A549 (cell line): ENCODE results near the gene GPS1. TPM values are rescaled to one million over a fixed set of nuclear protein-coding genes. Genes with fewer than 3 reads are reported as not detected.

Experiments used
- ATAC-seq, 2 experiments: fragments of 200-7000 bp in 1 of 2; fragments of >200 bp in 1 of 2; cut with Nextera tagmentation in 1 of 2; cut with Tn5 transposase in 1 of 2; 3 replicates each; pipeline versions ENCODE4 v1.8.0 to v1.9.1; 2018 to 2020; ENCODE audit warnings: mild to moderate bottlenecking in 1 of 2, moderate library complexity in 1 of 2
- CTCF ChIA-PET: fragments of 300-600 bp; sonication (Branson Sonifier 250); formaldehyde crosslinking; extraction: SDS; loops from one replicate; lab custom pipeline; 2021; ENCODE audit warnings: antibody characterized with exemption, inconsistent platforms; lab: Yijun Ruan, JAX
- POLR2A ChIA-PET: fragments of 350-600 bp; formaldehyde crosslinking; extraction: SDS; loops from one replicate; lab custom pipeline; 2021; ENCODE audit warnings: antibody characterized with exemption, inconsistent platforms; lab: Yijun Ruan, JAX
- DNase-seq, 2 experiments: peaks; one replicate each; pipeline versions ENCODE4 v3.0.0 to v3.0.0-alpha.2; 2011 to 2016; ENCODE audit warnings: low read depth in 1 of 2, low spot score in 1 of 2
- FAIRE-seq: peaks from 2 replicates; lab custom pipeline; 2011; peaks lifted over from hg19 to GRCh38; lab: Jason Lieb, UNC
- H3K27ac ChIP-seq, 2 experiments: fragments of >200 bp; sonication (Bioruptor Twin); formaldehyde crosslinking; 3 replicates each; pipeline ENCODE4 v1.5.1; 2016 to 2017
- H3K4me1 ChIP-seq: fragments of >200 bp; sonication (Bioruptor Twin); formaldehyde crosslinking; 3 replicates; pipeline ENCODE4 v1.6.1; 2016
- H3K4me2 ChIP-seq: fragments of >200 bp; sonication (Bioruptor Twin); formaldehyde crosslinking; 3 replicates; pipeline ENCODE4 v1.6.1; 2016
- H3K4me3 ChIP-seq: fragments of >200 bp; sonication (Bioruptor Twin); formaldehyde crosslinking; 3 replicates; pipeline ENCODE4 v1.5.1; 2016
- H3K9me3 ChIP-seq: fragments of >200 bp; sonication (Bioruptor Twin); formaldehyde crosslinking; 3 replicates; pipeline ENCODE4 v1.6.1; 2016
- BHLHE40 ChIP-seq: IDR thresholded peaks from 2 replicates; pipeline ENCODE4 v1.6.1; 2012; ENCODE audit warnings: low read depth, low read length, inconsistent platforms
- CBX2 ChIP-seq: fragments of 200-600 bp; sonication (generic); IDR thresholded peaks from 2 replicates; pipeline ENCODE4 v1.6.1; 2016; ENCODE audit warnings: low read depth, mild to moderate bottlenecking, borderline replicate concordance
- CBX8 ChIP-seq: fragments of 200-600 bp; sonication (generic); IDR thresholded peaks from 2 replicates; pipeline ENCODE4 v1.6.1; 2016
- EHF ChIP-seq: fragments of 250-450 bp; sonication (Bioruptor Pico); IDR thresholded peaks from 2 replicates; pipeline ENCODE4 v1.5.0; 2020; ENCODE audit warnings: mild to moderate bottlenecking
- ESRRA ChIP-seq: fragments of 150-350 bp; IDR thresholded peaks from 2 replicates; pipeline ENCODE4 v1.6.1; 2014; ENCODE audit warnings: mild to moderate bottlenecking, low read length, borderline replicate concordance
- GATA3 ChIP-seq: IDR thresholded peaks from 2 replicates; pipeline ENCODE4 v1.6.1; 2012; ENCODE audit warnings: borderline replicate concordance
- JUNB ChIP-seq: fragments of >200 bp; sonication (Bioruptor Twin); formaldehyde crosslinking; IDR thresholded peaks from 2 replicates; pipeline ENCODE4 v1.6.1; 2016
- NFE2L2 ChIP-seq: fragments of 150-350 bp; conservative IDR thresholded peaks from 2 replicates; pipeline ENCODE4 v1.6.1; 2014; ENCODE audit warnings: low read length
- RARB ChIP-seq: fragments of 250-450 bp; sonication (Bioruptor Pico); IDR thresholded peaks from 2 replicates; pipeline ENCODE4 v1.8.0; 2021; ENCODE audit warnings: mild to moderate bottlenecking, moderate library complexity
- RNF2 ChIP-seq: fragments of 200-600 bp; sonication (generic); IDR thresholded peaks from 2 replicates; pipeline ENCODE4 v1.6.1; 2016; ENCODE audit warnings: low read depth, mild to moderate bottlenecking, antibody characterized with exemption, moderate library complexity, borderline replicate concordance
- SMC3 ChIP-seq: fragments of >200 bp; sonication (Bioruptor Twin); formaldehyde crosslinking; IDR thresholded peaks from 3 replicates; pipeline ENCODE4 v1.6.1; 2018; ENCODE audit warnings: inconsistent platforms
- TP53 ChIP-seq: fragments of 250-450 bp; sonication (Bioruptor Pico); IDR thresholded peaks from 2 replicates; pipeline ENCODE4 v1.5.0; 2021; ENCODE audit warnings: mild to moderate bottlenecking, moderate library complexity
- WGBS: methylation state at CpG from one replicate; pipeline ENCODE4 v1.1.6; 2017; ENCODE audit errors: missing lambda C conversion rate; 5-methylcytosine and 5-hydroxymethylcytosine counted together
- polyA plus RNA-seq, 4 experiments: library from polyadenylated mRNA; depleted of rRNA in 3 of 4; stranded (reverse); fragments of >200 nt; fragmentation: RNase III in 1 of 4; extraction: RNeasy Plus Mini Kit Qiagen cat#74134 plus additional on column Dnase treatment in 1 of 4; gene quantifications; 2 replicates in 3 of 4; 3 replicates in 1 of 4; pipeline ENCODE4 v1.2.3, GENCODE V29; 2011 to 2017
- TF ChIP-seq, protein P1 (sequence below): IDR thresholded peaks from 2 replicates; pipeline ENCODE4 v1.6.1; 2012; ENCODE audit warnings: low read depth, borderline replicate concordance
- TF ChIP-seq, protein P2 (sequence below): fragments of 200-600 bp; sonication (generic); IDR thresholded peaks from 2 replicates; pipeline ENCODE4 v1.6.1; 2016; ENCODE audit warnings: antibody characterized with exemption, mild to moderate bottlenecking, moderate library complexity
- TF ChIP-seq, protein P3 (sequence below): IDR thresholded peaks from 2 replicates; pipeline ENCODE4 v1.6.1; 2012
- TF ChIP-seq, protein P4 (sequence below): fragments of >200 bp; sonication (Bioruptor Twin); formaldehyde crosslinking; IDR thresholded peaks from 3 replicates; pipeline ENCODE4 v1.6.1; 2016
- TF ChIP-seq, protein P5 (sequence below): fragments of 250-450 bp; sonication (Bioruptor Pico); IDR thresholded peaks from 2 replicates; pipeline ENCODE4 v1.5.0; 2021; ENCODE audit warnings: mild to moderate bottlenecking, moderate library complexity, borderline replicate concordance

GPS1 gene
- polyA plus RNA-seq, 2 of the 4 experiments (the other 2 are of a cell fraction): 89.4 to 126 TPM

DNA sequence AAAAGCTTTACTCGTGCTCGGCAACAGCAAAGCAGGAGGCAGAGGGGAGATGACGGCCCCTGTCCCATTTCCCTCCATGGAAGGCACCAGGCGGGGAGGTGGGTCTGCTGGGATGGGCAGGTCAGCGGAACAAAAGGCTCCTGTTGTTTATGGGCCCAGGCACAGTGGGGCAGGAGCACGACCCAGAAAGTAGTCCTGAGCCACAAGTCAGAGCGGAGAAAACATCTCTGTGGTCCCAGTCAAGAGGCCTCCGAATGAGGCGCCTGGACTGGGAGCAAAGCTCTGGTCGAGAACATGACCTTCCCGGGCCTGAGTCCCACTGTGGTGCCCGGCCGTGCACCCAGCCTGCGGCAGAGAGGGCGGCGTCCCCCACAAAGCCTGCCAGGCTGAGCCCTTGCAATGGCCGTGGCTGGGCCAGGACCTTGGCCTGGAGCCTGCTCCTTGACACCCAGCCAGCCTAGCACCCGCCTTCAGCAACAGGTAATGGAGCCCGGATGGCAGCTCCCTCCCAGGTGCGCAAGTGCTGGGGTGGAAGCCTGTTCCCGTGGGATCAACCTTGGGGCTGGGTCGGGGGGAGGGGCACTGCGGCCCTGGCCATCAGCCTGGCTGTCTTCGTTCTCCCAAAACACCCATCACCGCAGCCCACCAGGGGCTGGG is 3.7 kb upstream of the GPS1 start:
- Histone ChIP-seq H3K4me1 (peaks cover 10% of the 10 kb centered on the region; the same call in 2 of the 3 replicates), H3K9me3 (no peaks in the 10 kb centered on the region), H3K4me2 (no peak overlapping the region), H3K4me3 (no peak overlapping the region), H3K27ac (no peak overlapping the region)
- WGBS: 90% methylated on average over 19 of the region's 25 CpGs
- TF ChIP-seq JUNB (no peak), EHF (no peak), CBX2 (no peak), GATA3 (no peak), TP53 (CRISPR knock-in tag) (no peak), ESRRA (no peak), NFE2L2 (no peak), RARB (no peak)
- TF ChIP-seq, protein P1, sequence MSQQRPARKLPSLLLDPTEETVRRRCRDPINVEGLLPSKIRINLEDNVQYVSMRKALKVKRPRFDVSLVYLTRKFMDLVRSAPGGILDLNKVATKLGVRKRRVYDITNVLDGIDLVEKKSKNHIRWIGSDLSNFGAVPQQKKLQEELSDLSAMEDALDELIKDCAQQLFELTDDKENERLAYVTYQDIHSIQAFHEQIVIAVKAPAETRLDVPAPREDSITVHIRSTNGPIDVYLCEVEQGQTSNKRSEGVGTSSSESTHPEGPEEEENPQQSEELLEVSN: no peak
- TF ChIP-seq, protein P2, sequence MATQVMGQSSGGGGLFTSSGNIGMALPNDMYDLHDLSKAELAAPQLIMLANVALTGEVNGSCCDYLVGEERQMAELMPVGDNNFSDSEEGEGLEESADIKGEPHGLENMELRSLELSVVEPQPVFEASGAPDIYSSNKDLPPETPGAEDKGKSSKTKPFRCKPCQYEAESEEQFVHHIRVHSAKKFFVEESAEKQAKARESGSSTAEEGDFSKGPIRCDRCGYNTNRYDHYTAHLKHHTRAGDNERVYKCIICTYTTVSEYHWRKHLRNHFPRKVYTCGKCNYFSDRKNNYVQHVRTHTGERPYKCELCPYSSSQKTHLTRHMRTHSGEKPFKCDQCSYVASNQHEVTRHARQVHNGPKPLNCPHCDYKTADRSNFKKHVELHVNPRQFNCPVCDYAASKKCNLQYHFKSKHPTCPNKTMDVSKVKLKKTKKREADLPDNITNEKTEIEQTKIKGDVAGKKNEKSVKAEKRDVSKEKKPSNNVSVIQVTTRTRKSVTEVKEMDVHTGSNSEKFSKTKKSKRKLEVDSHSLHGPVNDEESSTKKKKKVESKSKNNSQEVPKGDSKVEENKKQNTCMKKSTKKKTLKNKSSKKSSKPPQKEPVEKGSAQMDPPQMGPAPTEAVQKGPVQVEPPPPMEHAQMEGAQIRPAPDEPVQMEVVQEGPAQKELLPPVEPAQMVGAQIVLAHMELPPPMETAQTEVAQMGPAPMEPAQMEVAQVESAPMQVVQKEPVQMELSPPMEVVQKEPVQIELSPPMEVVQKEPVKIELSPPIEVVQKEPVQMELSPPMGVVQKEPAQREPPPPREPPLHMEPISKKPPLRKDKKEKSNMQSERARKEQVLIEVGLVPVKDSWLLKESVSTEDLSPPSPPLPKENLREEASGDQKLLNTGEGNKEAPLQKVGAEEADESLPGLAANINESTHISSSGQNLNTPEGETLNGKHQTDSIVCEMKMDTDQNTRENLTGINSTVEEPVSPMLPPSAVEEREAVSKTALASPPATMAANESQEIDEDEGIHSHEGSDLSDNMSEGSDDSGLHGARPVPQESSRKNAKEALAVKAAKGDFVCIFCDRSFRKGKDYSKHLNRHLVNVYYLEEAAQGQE: no peak
- ChIA-PET CTCF (interaction anchor here (0.8 to 4.1 kb wide), 5 partner anchors 9 to 88 kb away, joined by 3 to 31 read pairs (median 4); partner anchors contain the start of gene DCXR), POLR2A (no interaction called here)
- DNase-seq: no peak
- no peak for ATAC-seq
- no peak for FAIRE-seq

DNA sequence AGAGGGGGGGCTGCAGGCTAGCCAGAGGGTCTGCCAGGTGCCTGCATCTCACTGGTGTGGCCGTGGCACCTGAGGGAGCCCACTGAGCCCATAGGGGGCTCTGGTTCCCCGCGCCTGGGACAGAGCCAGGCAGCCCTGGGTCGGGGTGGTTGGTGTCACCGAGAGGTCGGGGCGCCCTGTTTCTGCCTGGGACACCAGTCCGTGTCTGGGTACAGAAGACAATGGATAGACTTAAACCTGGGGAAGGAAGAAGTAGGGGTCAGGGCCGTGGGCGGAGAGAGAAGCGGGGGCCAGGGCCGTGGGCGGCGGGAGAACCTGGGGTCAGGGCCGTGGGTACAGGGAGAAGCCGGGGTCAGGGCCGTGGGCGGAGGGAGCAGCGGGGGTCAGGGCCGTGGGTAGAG is 3.1 kb upstream of the GPS1 start:
- TF ChIP-seq SMC3: no peak
- TF ChIP-seq, protein P3, sequence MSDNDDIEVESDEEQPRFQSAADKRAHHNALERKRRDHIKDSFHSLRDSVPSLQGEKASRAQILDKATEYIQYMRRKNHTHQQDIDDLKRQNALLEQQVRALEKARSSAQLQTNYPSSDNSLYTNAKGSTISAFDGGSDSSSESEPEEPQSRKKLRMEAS: no peak
- TF ChIP-seq CBX8: no peak
- TF ChIP-seq, protein P4, sequence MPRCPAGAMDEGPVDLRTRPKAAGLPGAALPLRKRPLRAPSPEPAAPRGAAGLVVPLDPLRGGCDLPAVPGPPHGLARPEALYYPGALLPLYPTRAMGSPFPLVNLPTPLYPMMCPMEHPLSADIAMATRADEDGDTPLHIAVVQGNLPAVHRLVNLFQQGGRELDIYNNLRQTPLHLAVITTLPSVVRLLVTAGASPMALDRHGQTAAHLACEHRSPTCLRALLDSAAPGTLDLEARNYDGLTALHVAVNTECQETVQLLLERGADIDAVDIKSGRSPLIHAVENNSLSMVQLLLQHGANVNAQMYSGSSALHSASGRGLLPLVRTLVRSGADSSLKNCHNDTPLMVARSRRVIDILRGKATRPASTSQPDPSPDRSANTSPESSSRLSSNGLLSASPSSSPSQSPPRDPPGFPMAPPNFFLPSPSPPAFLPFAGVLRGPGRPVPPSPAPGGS: no peak
- TF ChIP-seq, protein P5, sequence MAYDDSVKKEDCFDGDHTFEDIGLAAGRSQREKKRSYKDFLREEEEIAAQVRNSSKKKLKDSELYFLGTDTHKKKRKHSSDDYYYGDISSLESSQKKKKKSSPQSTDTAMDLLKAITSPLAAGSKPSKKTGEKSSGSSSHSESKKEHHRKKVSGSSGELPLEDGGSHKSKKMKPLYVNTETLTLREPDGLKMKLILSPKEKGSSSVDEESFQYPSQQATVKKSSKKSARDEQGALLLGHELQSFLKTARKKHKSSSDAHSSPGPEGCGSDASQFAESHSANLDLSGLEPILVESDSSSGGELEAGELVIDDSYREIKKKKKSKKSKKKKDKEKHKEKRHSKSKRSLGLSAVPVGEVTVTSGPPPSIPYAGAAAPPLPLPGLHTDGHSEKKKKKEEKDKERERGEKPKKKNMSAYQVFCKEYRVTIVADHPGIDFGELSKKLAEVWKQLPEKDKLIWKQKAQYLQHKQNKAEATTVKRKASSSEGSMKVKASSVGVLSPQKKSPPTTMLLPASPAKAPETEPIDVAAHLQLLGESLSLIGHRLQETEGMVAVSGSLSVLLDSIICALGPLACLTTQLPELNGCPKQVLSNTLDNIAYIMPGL (CRISPR knock-in tag): no peak
- no peak for TF ChIP-seq RNF2
- TF ChIP-seq BHLHE40: no peak
- FAIRE-seq (no peak), DNase-seq (no peak), ATAC-seq (no peak)
- H3K4me3 ChIP-seq: no peak overlapping the region
- no peak overlapping the region for H3K27ac ChIP-seq
- ChIA-PET POLR2A (no interaction called here), CTCF (interaction anchor here (0.9 to 21.7 kb wide), 6 partner anchors 10 to 88 kb away, joined by 3 to 191 read pairs (median 8); partner anchors contain the start of genes DCXR, NOTUM and RAC3)
- H3K9me3 ChIP-seq: no peaks in the 10 kb centered on the region
- no peak overlapping the region for H3K4me2 ChIP-seq
- 88% methylated on average over 19 of the region's 20 CpGs for WGBS
- H3K4me1 ChIP-seq: peaks cover 16% of the 10 kb centered on the region; the same call in 2 of the 3 replicates
